HG03520 (cell line): ENCODE results near the gene S100A6.

ENCODE experiments used
- ATAC-seq: cut with Tn5 transposase; IDR thresholded peaks from one replicate; pipeline ENCODE4 v1.9.1; 2021; ENCODE audit warnings: mild to moderate bottlenecking, moderate library complexity; ENCODE audit not compliant: unreplicated experiment

S100A6 gene

DNA sequence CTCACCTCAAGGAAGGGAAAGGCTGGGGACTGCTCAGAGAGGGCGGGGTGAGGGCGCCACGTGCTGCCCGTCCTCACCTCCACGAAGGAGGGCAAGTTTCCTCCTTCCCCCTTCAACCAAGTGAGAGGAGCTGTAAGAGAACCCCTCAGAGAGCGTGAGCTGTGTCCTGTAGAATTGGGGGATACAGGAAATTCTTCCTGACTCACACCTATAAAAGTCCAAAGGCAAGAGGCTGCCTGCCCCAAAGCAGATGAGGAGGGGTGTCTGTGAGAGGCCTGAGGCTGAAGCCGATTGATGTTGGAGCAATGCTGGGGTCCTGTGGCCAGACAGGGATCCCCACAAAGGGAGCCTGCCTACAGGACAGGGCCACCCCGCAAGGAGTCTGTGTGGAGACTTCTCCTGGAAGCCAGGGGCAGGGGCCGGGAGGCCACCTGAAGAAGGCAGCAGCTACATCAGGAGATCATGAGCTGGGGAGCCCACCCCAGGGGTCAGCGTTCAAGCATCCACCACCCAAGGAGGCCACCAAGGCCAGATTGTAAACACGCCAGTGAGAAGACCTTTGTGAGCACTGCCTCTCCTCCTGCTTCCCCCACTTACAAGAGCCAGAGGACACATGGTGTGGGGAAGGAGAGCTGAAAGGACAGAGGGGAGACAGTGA, 27.7 kb downstream of the S100A6 start:
- no peak for ATAC-seq

DNA sequence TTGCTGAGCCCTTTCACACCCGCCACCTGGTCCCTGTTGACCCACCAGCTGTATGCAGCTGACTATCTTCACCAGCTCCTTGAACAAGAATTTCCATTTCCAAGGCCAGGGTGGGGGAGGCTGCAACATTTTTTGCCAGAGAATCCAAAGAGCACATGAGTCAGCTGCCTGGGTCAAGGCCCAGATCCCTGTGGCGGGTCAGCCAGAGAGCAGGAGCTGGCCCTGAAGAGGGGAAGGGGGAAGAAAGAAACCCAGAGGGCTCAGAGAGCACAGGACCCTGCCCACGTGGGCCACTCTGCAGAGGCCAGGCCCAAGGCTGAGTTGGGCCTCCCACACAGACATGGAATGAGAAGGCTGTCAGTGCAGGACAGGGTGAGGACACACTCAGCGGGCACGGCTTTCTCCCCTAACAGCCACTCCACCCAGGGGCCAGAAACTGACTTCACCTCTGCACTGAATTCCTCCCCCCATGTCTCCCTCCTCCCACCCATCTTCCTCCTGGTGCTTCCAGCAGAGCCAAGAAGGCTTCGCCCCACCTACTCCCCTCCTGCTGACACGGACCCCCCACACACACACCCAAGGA, 28.9 kb downstream of the S100A6 start:
- no peak for ATAC-seq

DNA sequence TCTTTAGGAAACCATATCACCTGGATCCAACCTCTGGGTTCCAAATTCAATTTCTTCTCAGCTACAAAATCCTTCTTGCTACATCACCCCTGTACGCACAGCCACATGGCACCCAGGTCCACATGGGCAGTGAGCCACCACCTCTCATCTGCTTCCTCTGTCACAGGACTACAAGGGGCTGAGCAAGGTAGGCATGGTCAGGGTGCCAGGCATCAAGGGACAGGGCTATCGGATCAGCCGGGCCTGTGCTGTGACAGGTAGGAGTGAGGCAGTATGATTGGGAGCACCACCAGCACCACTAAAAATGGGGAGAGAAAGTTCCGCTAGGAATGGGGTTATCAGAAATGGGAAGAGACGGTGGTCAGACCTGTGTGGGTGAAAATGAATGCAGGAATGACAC, 29.4 kb downstream of the S100A6 start:
- no peak for ATAC-seq

DNA sequence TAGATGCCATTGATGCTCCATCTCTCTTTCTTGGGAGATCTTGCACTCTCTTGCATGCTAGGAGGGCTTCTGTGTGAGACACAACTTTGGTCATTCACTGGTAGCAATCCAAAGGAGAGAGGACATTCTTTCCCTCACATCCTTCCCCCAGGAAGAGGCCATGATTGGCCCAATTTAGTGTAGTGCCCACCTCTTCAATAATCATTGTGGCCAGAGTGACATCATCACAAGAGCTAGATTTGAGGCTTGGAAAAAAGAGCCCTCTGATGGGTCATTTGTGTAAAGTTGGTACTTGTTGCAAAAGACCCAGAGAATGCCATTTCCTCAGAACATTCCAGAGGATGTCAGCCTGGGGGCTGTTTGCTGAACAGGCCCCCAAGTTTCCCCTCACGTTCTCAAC, 30.2 kb downstream of the S100A6 start:
- ATAC-seq, result no peak

DNA sequence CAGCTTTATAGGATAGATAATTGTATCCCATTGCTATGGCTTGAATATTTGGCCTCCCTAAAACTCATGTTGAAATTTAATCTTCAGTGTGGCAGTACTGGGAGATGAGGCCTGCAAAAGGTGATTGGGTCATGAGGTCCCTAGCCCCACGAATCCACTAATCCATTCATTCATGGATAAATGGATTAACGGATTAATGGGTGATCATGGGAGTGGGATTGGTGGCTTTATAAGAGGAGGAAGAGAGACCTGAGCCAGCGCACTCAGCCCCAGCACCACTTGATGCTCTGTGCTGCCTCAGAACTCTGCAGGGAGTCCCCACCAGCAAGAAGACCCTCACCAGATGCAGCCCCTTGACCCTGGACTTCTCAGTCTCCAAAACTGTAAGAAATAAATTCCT, 32.0 kb downstream of the S100A6 start:
- no peak for ATAC-seq

DNA sequence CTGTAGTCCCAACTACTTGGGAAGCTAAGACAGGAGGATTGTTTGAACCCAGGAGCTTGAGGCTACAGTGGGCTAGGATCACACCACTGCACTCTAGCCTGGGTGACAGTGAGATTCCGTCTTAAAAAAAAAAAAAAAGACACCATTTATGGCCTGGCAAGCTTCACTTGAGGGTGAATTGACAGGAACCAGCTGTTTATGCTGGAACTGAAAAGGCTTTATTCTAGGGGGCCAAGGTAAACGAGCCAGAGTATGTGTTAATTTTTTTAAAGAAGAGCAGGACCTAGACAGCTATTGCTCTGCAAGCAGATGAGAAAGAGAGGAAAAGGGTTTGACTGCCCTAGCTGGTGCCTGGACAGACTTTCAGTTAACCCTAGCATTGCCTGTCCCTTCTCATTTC, 37.0 kb downstream of the S100A6 start:
- ATAC-seq, result no peak

DNA sequence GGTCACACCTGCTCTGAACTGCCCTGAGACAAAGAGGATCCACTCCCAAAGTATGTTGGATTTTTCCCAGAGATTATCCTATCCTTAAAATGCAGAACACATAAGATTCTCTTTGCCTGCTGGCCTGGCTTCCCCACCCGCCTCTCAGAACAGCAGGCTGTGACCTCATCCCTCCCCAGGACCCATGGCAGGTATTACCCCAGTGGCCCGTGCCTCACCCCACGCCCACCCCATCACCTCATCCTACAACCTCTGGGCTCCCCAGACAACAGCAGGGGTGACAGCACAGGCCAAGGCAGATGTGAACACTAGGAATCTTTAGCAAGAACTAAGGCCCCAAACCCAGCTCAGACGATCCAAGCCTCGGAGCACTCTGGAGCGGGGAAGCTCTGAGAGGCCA, 40.3 kb downstream of the S100A6 start:
- no peak for ATAC-seq

DNA sequence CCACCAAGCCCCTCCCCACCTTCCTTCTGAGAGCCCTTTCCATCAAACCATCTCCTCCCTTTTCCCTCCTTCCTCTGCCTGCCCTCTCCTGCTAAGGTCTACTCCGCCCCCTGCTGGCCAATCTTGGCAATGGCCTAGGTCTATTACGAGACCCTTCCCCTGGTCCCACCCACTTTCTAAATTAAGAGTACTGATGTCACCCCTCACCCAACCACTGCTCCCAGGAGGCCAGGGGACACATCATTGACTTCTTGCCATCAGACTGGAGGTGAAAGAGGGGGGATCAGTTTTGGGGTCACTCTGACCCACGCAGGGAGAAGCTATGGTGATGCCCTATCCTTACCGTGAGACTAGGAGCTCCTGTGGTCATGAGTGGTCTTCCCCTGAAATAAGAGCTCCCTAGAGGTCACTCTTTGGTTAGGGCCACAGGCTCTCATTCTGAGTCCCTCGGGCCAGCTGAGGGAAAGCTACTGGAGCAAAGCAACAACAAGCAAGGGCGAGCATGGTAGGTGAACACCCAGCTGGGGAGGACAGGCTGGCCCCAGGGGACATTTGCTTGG, 40.7 kb downstream of the S100A6 start:
- ATAC-seq, result no peak

DNA sequence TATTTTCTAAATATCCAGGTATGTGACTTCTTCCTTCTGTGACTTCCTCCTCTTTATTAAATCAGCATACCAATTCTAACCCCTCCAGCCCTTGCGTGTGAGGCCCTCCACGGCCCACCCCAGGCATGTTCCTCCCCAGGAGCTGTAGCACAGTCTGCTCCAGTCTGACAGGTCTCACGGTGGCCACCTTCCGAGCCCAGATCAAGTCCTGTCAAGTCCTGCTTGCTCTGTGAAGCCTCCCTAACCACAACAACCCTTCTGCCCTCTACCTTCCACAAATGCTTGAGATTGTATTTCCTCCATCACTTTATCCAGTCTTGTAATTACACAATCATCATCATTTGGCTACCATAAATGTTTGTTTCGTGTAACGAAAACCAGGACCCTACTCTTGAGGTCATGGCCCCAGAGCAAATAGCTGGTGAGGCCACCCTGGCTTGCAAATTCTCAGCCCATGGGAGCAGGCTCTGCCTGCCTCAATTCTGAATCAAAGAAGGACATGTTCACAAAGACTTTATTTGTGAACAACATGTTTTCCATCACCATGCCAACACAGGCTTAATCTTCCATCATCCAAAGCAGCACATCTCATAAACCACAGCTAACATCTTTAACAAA, 42.3 kb downstream of the S100A6 start:
- ATAC-seq, result no peak

DNA sequence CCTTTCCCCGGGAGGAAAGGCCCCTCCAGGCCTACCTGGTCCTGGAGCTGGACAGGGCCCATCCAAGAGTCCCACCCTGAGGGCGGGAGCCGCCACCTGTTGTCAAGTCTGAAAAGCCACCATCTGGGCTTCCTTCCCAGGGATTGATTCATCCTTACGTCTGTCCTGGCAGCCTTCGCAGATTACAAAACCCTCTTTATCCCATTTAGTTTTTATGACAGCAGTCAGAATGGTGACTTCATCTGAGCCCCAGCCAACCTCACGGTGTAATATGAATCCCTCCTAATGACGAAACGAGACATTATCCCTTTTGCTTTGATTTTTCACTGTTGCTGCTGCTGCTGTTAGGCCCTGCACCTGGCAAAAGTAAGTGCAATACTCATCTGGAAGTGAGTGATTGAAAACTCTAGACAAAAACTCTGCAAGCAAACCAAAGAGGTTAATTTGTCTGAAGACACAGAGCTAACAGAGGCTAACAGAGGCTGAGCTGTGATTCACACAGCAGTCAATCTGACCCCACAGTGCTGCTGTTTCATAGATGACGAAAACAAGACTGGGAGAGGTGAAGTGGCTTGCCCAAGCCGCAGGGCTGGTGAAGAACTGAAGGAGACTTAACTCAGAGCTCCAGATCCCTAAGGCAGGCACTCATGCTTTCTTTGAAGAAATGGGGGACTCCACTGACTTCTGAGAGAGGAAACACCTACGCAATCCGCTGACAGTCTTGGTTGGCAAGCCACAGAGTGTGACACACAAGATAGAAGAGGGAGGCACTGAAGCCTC, 45.3 kb downstream of the S100A6 start:
- ATAC-seq, result no peak

DNA sequence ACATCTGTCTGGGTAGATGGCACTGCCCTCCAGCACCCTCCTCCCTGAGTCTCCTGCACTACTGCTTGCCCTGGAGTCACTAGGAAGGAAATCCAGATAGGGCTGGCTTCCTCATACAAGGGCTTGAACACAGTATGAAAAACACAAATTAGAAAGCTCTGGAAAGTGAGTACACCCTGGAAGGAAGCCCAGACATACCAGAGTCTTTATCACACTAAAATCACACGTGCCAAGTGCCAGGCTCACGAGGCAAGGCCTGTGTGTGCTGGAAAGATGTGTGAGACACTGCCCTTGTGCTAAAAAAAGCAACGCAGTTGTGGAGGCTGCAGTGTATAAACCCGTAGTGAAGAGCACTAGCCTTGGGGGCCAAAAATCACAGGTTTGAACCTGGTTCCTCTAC, 47.1 kb downstream of the S100A6 start:
- ATAC-seq, result no peak

DNA sequence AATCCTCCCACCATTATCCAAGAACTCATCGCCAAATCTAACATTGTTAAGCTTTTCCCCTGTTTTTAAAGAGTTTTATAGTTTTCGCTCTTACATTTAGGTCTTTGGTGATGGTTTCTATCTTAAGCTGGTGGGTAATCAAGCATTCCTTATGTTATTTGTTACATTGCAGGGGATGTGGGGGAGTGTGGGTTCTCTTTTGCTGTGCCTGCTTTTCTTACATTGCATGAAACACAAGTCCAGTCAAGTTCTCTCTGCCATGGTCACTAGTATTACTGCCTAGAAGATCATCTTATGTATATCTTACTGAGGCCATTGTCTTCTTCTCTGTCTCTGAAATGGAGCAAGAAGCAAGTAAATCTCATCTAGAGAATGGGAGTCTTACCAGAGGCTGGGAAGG, 48.1 kb downstream of the S100A6 start:
- no peak for ATAC-seq

DNA sequence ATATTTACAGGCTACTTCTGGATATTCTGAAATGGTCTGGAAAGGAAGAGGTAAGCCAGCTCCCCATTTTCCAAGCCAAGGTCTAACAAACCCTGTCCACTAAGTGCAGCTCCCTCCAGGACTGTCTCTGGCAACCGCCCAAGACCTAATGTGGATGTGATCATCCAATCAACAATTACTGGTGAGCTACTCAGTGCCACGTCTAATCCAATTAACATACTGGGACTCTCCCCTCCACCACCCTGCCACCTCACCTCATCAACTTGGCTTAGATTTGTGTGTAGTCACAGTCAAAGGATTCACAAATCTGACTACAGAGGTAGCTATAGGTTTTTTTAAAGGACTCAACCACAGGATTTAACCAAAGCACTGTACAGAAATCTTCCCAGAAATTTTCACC, 49.9 kb downstream of the S100A6 start:
- ATAC-seq, result no peak
